ENCODE data around the gene ZNF428. TPM values are rescaled to one million over a fixed set of nuclear protein-coding genes. Genes with fewer than 3 reads are reported as not detected.

Gene ZNF428
- total and polyA plus RNA-seq, 2 donors (not counting 1 experiment from before 2014, with no cell fraction given) = 17.2 to 43.9 TPM

DNA sequence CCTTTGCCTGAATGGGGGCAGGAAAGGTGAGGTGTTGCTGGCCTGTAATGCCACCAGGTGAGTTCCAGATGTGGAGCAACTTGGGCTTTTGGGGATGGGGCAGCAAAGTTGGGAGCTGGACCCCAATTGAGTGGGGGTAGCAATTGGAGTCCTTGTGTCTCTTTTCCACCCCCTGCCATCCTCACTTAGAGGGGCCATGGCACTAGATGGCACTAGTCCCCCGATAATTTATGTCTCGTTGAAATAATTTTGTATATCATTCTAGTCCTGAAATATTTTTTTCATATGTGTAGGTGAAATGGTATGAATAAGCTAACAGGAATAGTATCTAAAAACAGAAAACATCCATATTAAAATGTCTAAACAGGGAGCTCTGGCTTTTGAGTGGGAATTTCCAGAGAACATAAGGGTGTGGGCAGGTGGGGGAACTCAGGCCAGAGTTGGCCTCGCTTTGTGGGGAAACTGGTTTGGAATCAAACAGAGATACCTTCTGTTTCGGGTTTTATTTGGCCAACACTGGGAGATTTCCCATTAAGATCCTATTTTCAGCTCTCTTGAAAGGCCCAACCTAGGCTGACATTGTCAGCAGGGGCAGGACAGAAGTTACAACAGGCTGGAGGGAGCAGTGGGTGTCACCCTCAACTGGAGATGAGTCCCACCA lies 19.7 kb downstream of the ZNF428 start:
- Histone ChIP-seq H3K36me3 (ENCODE audit: control insufficient read depth, insufficient read depth, low read length) (peaks cover 9% of the 10 kb centered on the region), H4K20me1 (ENCODE audit: control insufficient read depth, extremely low read depth, insufficient read depth, low read length) (no peaks in the 10 kb centered on the region), H3K27me3 (ENCODE audit: control insufficient read depth, insufficient read depth, low read length) (no peaks in the 10 kb centered on the region), H3K4me2 (ENCODE audit: extremely low read depth, insufficient read depth, low read length) (no peak overlapping the region), H3K79me2 (ENCODE audit: control insufficient read depth, insufficient read depth, low read length) (peaks cover 26% of the 10 kb centered on the region), H3K9ac (ENCODE audit: insufficient read depth, low read length) (no peak overlapping the region), H3K9me3 (ENCODE audit: control insufficient read depth, insufficient read depth, low read depth, low read length) (no peaks in the 10 kb centered on the region), H3K4me3 (replicated peaks in 1 of 4; ENCODE audit: control extremely low read depth in 1 of 4, insufficient read depth in 1 of 4, low read depth in 3 of 4, low read length in 4 of 4) (no peak overlapping the region), H3K27ac (ENCODE audit: insufficient read depth, low read length) (no peak overlapping the region), H3K4me1 (ENCODE audit: control insufficient read depth, extremely low read depth, insufficient read depth, low read length) (peaks cover 6% of the 10 kb centered on the region), H2AFZ (ENCODE audit: low read length) (no peak overlapping the region)
- TF ChIP-seq EZH2 (IDR thresholded peaks at IDR 0.05; ENCODE audit: low read length, missing control alignments) = no peak
- TF ChIP-seq, protein P1, sequence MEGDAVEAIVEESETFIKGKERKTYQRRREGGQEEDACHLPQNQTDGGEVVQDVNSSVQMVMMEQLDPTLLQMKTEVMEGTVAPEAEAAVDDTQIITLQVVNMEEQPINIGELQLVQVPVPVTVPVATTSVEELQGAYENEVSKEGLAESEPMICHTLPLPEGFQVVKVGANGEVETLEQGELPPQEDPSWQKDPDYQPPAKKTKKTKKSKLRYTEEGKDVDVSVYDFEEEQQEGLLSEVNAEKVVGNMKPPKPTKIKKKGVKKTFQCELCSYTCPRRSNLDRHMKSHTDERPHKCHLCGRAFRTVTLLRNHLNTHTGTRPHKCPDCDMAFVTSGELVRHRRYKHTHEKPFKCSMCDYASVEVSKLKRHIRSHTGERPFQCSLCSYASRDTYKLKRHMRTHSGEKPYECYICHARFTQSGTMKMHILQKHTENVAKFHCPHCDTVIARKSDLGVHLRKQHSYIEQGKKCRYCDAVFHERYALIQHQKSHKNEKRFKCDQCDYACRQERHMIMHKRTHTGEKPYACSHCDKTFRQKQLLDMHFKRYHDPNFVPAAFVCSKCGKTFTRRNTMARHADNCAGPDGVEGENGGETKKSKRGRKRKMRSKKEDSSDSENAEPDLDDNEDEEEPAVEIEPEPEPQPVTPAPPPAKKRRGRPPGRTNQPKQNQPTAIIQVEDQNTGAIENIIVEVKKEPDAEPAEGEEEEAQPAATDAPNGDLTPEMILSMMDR (conservative IDR thresholded peaks at IDR 0.05 in 1 of 2, IDR thresholded peaks at IDR 0.05 in 1 of 2; ENCODE audit: low read depth in 1 of 2, low read length in 2 of 2) = no peak
- no peak for DNase-seq (ENCODE audit: low read depth in 2 of 2)

DNA sequence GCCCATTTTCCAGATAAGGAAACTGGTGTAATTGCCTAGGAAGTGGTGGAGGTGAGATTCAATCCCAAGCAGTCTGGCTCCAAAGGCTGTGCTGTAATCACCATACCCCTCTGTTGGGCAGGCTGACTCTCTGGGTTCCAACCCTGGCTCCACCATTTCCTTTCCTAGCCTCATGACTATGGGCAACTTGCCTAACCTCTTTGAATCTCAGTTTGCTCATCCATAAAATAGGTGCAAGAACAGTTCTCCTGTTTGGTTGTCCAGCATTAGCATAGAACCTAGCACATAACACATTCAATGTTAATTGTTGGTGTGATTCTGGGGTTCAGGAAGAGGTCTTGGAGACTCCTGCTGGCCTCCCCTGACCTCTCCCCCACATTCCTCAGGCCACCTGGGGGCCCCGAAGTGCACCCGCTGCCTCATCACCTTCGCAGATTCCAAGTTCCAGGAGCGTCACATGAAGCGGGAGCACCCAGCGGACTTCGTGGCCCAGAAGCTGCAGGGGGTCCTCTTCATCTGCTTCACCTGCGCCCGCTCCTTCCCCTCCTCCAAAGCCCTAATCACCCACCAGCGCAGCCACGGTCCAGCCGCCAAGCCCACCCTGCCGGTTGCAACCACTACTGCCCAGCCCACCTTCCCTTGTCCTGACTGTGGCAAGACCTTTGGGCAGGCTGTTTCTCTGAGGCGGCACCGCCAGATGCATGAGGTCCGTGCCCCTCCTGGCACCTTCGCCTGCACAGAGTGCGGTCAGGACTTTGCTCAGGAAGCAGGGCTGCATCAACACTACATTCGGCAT lies 20.8 kb downstream of the ZNF428 start:
- Histone ChIP-seq H3K9me3 (ENCODE audit: control insufficient read depth, insufficient read depth, low read depth, low read length) (no peaks in the 10 kb centered on the region), H3K4me2 (ENCODE audit: extremely low read depth, insufficient read depth, low read length) (no peak overlapping the region), H3K9ac (ENCODE audit: insufficient read depth, low read length) (no peak overlapping the region), H3K27ac (ENCODE audit: insufficient read depth, low read length) (no peak overlapping the region), H3K4me1 (ENCODE audit: control insufficient read depth, extremely low read depth, insufficient read depth, low read length) (peaks cover 8% of the 10 kb centered on the region), H2AFZ (ENCODE audit: low read length) (no peak overlapping the region), H3K4me3 (replicated peaks in 1 of 4; ENCODE audit: control extremely low read depth in 1 of 4, insufficient read depth in 1 of 4, low read depth in 3 of 4, low read length in 4 of 4) (no peak overlapping the region), H3K79me2 (ENCODE audit: control insufficient read depth, insufficient read depth, low read length) (peaks cover 36% of the 10 kb centered on the region), H3K36me3 (ENCODE audit: control insufficient read depth, insufficient read depth, low read length) (peaks cover 11% of the 10 kb centered on the region), H3K27me3 (ENCODE audit: control insufficient read depth, insufficient read depth, low read length) (no peaks in the 10 kb centered on the region), H4K20me1 (ENCODE audit: control insufficient read depth, extremely low read depth, insufficient read depth, low read length) (no peaks in the 10 kb centered on the region)
- TF ChIP-seq EZH2 (IDR thresholded peaks at IDR 0.05; ENCODE audit: low read length, missing control alignments) = no peak
- TF ChIP-seq, protein P1 (conservative IDR thresholded peaks at IDR 0.05 in 1 of 2, IDR thresholded peaks at IDR 0.05 in 1 of 2; ENCODE audit: low read depth in 1 of 2, low read length in 2 of 2) = no peak
- DNase-seq (ENCODE audit: low read depth in 2 of 2) = no peak

DNA sequence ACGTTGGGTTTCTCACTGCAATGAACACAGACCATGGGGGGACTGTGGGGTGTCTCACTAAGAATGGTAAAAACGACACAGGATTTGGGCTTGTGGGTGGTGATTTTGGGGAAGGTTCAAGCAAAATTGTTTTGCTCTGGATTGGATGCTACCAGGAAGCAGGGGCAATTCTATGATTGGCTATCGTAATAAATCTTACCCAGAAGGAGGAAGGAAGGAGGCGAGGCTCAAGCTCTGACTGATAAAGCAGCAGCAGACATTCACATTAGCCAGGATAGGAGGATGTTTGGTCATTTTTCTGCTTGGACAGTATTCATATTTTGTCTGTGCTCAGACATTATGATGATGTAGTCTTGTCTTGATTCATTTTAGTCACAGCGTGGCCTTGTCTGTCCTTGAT lies 21.6 kb downstream of the ZNF428 start:
- Histone ChIP-seq H3K9me3 (ENCODE audit: control insufficient read depth, insufficient read depth, low read depth, low read length) (no peaks in the 10 kb centered on the region), H4K20me1 (ENCODE audit: control insufficient read depth, extremely low read depth, insufficient read depth, low read length) (no peaks in the 10 kb centered on the region), H3K79me2 (ENCODE audit: control insufficient read depth, insufficient read depth, low read length) (peaks cover 42% of the 10 kb centered on the region), H3K4me1 (ENCODE audit: control insufficient read depth, extremely low read depth, insufficient read depth, low read length) (peaks cover 8% of the 10 kb centered on the region), H3K36me3 (ENCODE audit: control insufficient read depth, insufficient read depth, low read length) (peaks cover 15% of the 10 kb centered on the region), H3K9ac (ENCODE audit: insufficient read depth, low read length) (no peak overlapping the region), H3K27me3 (ENCODE audit: control insufficient read depth, insufficient read depth, low read length) (no peaks in the 10 kb centered on the region), H3K27ac (ENCODE audit: insufficient read depth, low read length) (no peak overlapping the region), H3K4me2 (ENCODE audit: extremely low read depth, insufficient read depth, low read length) (peak overlapping the region; percentile 99), H2AFZ (ENCODE audit: low read length) (no peak overlapping the region), H3K4me3 (replicated peaks in 1 of 4; ENCODE audit: control extremely low read depth in 1 of 4, insufficient read depth in 1 of 4, low read depth in 3 of 4, low read length in 4 of 4) (peak overlapping the region in 3 of 4 experiments; percentile 27 to 100 (median 98))
- TF ChIP-seq EZH2 (IDR thresholded peaks at IDR 0.05; ENCODE audit: low read length, missing control alignments) = no peak
- TF ChIP-seq, protein P1 (conservative IDR thresholded peaks at IDR 0.05 in 1 of 2, IDR thresholded peaks at IDR 0.05 in 1 of 2; ENCODE audit: low read depth in 1 of 2, low read length in 2 of 2) = no peak
- no peak for DNase-seq (ENCODE audit: low read depth in 2 of 2)
